SIG-M5 treated with dmso at 0.1 percent for 504 hours (cell line): ENCODE data around the gene NKX6-1.

ENCODE experiments used
- DNase-seq: peaks from one replicate; lab custom pipeline; 2025; ENCODE audit not compliant: unreplicated experiment; lab: John Stamatoyannopoulos, UW

NKX6-1 gene

DNA sequence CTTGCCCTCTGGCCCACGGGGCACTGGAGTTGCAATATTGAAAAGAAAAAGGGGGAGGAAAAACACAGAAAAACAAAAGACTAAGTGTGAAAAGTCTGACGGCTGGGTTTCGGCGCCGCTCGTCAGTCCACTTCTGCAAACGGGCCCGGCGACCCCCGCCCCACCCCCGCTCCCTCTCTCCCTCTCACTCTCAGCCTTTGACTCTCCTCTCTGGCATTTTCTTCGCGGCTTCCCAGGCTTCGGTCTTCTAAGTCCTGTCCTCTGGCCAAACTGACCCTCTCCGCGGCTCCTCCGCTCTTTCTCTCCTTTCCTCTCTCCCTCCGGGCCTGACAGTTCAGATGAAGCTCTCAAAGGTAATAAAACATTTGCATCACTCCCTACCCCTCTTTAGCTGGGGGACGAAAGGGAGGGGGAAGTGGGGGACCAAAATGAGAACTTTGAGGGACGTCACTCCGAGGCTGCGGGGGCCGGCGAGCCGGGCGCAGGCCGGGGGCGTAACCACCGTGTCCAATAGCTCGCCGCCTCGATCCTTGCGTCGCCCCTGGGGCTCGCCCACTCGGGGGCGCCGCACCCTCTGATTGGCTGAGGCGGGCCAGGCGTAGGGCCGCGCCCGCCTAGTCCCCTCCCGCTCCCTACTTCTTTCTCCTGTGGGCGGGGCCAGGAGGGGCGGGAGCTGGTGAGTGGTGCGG is at the start of gene NKX6-1:
TSS of gene NKX6-1 (minus strand) at position 358 of the 689 bp plus-strand sequence. CDS start 1,064 bp downstream, outside the sequence.
- no peak for DNase-seq

DNA sequence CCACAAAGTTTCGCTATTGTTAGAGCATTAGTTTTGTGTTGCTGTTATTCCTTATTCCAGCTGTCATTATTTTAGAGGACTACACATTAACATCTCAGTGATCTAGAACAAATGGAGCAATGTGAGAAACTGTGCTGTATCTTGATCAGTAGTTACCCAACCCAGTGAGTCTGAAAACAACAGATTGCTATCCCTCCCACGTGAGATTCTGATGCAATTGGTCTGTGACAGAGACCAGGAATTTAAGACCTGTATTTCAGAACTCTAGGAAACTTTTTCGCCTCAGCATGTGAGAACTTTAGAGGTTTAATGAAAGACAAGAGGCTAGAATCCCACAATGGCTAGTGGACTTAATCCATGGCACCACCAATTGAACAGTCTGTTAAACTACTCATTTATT is 48.1 kb upstream of the NKX6-1 start:
- peak; percentile 4 for DNase-seq

DNA sequence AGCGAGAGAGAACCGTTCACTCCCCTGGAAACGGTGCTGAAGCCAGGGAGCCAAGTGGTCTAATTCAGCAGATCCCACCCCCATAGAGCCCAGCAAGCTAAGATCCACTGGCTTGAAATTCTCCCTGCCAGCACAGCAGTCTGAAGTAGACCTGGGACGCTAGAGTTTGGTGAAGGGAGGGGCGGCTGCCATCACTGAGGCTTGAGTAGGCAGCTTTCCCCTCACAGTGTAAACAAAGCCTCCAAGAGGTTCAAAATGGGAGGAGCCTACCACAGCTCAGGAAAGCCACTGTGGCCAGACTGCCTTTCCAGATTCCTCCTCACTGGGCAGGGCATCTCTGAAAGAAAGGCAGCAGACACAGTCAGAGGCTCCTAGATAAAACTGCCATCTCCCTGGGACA is 46.0 kb upstream of the NKX6-1 start:
- DNase-seq: no peak

DNA sequence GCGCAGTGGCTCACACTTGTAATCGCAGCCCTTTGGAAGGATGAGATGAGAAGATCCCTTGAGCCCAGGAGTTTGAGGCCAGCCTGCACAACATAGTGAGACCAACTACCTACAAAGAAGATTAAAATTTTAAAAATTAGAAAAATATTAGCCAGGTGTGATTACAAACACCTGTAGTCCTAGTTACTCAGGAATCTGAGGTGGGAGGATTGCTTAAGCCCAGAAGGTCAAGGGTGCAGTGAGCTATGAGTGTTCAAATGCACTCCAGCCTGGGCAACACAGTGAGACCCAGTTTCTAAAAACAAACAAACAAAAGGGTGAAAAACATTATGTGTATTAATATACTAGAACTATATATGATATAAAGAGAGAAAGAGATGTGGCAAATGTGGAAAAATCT is 36.8 kb upstream of the NKX6-1 start:
- no peak for DNase-seq

DNA sequence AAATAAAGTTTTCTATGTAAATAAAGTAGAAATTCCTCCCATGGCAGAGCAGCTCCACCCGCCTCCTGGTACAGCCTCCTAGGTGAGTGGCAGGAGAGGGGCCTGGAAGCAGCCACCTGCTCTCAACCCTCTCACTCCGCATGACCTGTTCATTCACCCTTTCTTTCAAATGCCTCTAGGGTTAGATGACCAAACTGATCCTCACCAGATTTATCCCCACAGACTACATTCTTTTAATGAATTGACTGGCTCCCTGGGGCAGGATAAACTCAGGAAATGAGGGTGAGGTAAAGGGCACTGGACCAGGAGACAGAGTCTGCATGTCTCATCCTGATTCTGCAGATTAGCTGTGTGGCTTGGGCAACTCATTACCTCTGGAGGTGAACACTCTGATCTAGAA is 32.6 kb upstream of the NKX6-1 start:
- DNase-seq: peak; percentile 8

DNA sequence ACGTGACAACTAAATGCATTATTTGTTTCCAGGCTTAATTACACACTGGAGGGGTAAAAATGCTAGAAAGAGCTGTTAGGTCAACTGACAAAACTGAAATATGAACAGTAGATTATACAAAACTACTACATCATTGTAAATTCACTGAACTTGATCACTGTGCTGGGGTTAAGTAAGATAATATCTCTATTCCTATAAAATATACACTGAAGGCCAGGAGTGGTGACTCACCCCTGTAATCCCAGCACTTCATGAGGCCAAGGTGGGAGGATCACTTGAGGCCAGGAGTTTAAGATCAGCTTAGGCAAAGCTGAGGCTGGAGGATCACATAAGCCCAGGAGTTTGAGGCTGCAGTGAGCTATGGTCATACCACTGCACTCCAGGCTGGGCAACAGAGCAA is 31.8 kb upstream of the NKX6-1 start:
- no peak for DNase-seq

DNA sequence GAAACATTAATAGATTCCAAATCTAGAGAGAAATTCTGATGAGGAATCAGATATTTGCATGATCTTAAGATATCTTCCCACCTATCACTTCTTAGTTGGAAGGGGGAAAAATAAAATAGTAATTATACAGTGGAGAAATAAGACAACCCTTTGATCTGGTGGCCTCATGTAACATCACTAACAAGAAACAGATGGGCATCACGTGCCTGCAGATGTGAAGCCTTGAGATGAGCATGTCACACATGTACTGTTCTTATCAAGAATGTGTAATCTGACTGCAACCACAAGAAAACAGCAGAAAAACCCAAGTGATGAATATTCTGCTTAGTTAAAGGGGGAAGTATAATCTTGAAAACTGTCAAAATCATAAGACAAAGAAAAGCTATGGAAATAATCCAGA is 31.4 kb upstream of the NKX6-1 start:
- DNase-seq: no peak

DNA sequence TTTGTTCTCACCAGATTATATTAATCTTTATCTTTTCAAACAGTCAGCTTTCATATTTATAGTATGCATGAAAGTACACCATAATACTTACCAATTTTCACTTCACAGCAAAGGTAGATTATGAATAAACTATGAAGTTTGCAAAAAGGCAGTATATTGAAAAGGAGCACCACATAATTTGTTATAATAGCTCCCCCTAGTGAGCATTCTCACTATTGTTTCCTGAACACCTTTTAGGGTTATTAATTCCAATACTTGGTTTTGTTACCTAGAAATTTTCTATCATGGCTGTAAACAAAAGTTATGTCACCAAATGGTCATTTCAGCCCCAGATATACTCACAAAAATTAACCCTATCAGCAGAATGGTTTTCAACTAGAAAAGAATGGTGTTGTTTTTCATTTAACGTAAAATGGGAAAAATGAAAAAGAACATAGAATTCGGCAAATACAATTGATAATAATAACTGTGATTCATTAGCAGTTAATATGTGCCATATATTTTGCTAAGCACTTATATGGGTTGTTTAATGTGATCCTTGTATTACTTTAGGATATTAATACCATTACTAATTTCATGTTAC is 30.2 kb upstream of the NKX6-1 start:
- DNase-seq: peak; percentile 16

DNA sequence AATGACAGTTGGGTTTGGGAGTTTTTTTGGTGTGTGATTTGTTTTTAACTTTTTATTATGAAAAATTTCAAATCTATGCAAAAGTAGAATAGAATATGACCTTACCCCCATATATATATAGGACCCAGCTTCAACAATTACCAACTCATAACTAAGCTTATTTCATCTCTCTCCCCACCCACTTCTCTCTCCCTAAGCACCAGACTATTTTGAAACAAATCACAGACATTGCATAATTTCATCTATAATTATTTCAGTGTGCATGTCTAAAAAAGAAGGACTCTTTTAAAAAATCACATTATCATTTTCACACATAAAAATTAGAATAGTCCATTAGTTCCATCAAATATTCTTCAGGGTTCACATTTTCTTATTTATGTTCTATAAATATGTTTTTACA is 28.3 kb upstream of the NKX6-1 start:
- peak; percentile 2 for DNase-seq

DNA sequence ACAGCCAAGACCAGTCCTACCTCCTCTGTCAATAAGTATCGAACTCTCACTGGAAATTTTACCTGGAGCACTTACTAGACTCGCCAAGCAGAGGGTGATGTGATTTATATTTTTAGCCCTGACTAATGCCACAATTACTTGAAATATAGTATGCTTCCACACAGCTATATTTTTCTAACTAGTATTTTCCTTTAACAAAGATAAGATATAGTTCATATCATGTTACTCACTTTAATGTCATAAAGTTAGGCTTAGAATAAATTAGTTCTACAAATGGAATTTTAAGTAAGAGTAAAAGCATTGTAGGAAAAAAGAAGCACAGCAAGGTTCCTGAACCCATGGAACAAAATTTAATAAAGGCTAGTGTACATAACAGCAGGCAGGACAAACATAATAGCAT is 16.0 kb upstream of the NKX6-1 start:
- DNase-seq: no peak

DNA sequence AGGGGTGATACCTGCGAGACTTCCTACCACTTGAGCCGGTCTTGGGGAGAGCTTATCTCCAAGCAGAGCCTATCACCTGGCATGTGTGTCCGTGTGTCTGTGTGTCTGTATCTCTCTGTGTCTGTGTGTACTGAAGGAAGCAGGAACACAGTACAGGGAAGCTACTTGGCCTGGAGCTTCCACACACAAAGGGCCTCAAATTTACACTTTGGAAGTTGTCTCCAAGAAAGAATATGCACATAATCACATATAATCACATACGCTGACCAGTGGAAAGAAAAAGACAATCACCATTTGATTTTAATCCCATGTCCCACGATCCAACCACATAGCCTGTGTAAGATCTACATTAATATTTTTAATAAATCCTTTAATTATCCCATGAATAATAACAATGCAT is 13.2 kb upstream of the NKX6-1 start:
- no peak for DNase-seq

DNA sequence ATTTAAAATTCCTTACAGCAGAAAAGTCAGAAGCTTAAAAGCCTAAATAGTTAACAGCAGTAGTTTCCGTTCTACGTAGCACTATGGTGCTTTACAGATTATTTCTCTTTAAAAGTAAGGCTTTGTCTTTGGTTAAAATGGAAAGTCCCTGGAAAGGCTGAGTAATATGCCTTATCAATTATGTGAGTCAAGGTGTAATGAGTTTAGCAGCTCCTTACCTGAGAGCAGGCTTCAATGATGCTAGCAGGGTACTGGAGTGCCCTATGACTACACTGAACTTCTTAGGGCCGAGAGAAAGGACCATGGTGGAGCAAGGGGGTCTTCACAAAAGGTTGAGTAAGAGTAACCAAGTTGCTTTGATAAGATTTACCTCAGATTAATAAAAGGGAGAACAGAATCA is 12.6 kb upstream of the NKX6-1 start:
- DNase-seq: no peak

DNA sequence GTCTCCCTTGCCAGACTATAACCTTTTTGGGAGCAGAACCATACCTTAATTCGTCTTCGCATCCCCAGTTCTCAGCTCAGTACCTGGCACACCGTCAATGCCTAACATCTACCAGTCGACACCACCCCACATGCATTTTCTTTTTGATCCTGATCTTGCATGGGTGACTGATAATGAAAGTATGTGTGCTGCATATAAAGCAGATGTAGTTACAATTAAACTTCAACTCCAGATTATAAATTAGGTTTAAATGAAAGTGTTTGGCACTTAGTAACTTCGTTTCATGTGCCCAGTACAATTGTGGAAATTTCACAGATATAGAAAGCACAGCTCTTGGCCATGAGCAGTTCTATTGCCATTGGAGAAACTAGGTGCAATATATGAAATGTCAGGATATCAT is 8.8 kb upstream of the NKX6-1 start:
- no peak for DNase-seq

DNA sequence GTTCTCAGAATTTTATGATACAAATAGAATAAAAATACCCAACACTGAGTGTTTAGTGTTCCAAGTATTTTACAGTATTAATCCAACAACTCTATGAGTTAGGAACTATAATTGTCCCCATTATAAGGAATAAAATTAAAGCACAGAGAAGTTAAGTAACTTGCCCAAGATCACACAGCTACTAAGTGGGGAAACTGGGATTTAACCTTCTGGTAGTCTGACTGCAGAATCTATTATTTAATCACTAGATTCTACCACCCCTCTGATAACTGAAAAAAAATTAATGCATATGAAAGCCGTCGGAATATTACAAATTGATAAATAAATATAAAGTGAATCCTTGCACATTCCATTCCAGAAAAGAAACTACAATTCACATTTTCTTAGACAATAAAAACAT is 5.7 kb upstream of the NKX6-1 start:
- no peak for DNase-seq

DNA sequence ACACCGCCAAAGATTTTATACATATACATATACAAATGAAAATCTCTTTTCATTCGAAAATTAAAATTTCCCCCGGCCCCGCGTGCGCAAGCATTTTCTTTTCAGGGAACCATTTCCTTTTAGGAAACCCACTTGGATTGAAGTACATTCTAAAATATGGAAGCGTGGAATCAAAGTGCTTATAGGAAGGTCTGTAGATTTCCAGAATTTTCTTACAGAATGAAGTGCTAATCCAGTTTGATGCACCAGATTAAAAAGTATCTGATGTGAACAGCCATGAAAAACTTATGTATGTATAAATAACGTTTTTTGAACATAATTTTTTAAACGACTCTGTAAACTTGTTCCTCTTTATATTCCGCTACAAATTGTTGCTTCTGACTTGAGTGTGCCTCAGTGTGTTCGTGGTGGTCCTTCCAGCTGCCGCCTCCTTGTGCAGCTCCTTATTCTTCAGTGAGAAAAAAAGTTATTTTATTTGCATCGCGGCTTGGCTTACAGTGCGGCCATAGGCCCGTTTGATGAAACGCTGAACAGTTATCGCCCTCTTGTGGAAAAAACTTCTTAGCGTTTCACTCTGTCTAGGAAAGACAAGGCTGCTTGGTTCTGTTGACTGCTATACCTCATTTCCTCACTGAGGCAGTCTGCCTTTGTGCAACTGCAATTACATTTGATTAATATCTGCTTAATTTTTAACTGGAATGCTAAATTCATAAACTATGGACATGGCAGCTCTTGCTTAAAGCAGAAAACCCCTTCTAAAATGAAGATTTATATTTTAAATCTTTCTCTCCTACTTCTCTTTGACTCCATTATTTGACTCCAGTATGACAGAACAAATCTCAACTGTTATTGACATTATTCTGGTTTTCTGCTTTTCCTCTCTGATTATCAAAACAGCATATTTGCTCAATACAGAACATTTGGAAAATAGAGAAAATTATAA is 4.7 kb upstream of the NKX6-1 start:
- peak; percentile 68 for DNase-seq

DNA sequence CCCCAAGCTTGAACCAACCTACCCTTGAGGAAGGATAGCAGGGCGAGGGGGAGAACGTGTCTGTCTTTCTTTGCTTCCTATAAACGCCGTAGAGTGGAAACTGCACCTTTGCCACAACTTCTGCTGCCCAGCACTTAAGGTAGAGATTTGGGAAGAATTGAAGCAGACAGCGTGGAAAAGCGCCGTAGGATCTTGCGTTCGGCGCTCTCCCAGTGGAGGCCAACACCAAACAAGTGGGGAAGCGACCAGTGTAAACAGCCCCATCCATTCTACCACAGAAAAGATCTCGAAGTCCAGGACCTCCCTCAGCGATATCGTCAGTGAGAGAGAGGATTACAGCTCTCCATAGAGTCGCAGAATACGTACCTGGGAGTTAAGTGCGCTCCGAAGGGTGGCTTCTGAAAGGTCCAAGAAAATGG is 3.9 kb upstream of the NKX6-1 start:
- no peak for DNase-seq

DNA sequence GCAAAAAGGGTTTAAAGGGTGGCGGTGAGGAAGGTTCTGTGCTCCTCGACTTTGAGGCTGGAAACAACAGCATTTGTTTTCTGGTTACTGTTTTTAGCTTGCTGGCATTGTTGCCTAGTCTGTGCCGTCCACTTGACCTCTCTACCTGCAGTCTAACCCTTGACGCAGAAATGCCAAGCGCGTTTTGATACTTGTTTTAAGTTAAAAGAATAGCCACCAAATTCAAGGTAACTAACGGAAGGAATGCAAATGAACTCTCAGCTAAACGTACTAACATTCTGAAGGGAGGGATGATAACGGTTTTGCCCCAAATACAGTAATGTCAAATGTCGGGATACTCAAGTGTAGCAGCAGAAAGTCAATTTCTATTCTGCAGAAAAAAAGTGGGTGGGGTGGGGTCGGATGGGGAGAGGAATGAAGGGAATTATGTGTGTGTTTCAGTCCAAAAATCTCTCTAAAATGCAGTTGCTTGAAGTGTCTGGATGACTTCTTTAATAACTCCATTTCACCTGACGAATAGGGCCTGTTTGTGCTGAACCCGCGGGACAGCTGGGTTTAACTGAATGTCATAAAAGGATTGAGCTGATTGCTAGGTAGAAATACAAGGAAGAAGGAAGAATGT is 3.4 kb upstream of the NKX6-1 start:
- no peak for DNase-seq

DNA sequence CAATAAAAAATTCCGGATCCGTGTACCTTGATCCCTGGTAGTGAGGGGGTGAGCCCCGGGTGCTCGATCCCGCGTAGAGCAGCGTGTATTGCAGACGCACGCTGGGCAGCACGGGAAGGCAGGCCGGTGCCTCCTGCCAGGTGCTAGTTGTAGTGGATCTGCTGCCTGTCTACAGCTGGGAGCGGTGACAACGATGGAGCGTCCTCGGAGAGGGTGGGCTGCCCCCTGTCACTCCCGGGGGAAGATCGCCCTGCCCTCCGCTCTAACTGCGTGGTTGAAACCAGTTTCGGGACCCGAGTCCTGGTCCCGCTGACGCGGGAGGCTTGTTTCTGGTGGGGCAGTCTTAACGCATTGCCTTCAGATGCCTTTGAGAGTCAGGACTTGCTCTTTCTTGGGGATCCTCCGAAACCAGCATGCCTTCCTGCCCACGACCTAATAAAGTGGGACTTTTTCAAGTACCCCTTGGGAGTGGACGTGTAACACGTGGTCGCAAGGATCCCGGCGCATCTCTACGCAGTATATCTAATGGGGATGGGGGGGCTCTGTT is 2.7 kb upstream of the NKX6-1 start:
- no peak for DNase-seq

DNA sequence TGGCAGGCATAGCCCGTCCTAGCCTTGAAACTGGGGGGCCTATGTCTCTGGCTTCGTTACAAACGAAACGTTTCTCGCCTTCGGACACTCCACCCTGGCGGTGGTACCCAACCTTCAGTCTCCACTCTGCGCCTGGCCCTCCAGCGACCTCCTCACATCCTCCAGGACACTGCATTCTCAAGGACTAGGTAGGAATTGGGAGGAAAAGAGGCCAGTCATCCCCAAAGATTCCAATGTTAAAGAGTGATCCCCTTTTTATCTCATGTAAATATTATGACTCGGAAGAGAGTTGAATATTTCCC is 2.1 kb upstream of the NKX6-1 start:
- no peak for DNase-seq

DNA sequence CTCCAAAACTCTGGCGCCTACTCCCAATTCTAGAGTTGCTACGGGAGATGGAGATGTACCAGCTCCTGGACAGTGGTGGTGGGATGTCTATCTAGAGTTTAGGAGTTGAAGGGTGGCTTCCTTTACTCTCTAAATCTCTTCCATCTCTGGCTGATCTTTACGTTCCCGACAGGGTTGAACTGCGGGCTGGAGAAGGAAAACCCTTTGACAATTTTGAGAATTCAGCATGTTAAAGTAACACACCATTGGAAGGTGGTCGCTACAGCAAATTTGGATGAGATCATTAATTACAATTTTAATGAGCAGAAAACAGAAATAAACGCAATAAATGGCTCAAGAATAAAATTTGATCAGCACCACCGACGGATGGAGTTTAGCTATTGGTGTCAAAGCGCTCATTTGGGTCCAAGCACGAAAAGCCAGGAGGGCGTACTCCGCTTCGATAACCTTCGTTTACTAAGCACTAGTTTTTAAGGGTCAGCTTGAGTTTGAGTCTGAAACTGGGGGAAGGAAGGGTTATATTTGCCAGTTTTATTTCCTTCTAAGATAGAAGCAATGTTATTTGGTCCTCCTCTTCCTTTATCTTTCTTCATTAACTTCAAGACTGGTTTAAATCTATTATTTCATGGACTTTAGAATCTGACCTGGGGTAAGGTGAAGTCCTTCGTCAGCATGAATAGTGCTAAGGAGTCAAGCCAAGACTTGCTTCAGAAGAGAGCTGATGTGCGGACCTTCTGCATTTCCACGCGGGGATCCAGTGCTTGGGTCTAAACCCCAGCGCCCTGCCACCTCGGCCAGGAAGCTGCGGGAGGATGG is 1.5 kb upstream of the NKX6-1 start:
- no peak for DNase-seq

DNA sequence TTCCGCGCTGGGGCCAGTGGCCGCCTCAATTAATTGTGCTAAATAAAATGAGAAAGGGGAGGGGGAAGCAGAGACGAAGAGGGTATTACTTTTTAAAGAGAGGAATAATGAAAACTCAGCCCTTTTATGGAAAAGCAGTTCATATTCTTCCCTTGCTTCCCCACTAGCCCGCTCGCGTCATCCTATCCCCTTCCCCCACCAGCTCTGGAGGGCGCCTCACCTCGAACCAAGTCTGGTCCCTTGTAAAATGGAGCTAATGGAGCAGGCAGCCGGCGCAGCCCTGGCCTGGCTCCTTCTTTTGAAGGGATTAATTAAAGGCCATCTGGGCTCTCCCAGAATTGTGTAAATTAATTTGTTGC is 511 bp upstream of the NKX6-1 start:
- DNase-seq: no peak
